ENCODE results near the gene TM7SF3. TPM values are rescaled to one million over a fixed set of nuclear protein-coding genes. Genes with fewer than 3 reads are reported as not detected.
A peak's percentile ranks its signal among the peaks of the same experiment; 100 is the strongest.

Gene TM7SF3
- total and polyA plus RNA-seq, 2 donors from 2014 or later, result 63.1 to 70.1 TPM

- no peaks in the 10 kb centered on the region for H3K9me3 ChIP-seq (ENCODE audit: control insufficient read depth in 2 of 3, insufficient read depth in 1 of 3, low read length in 3 of 3)
- DNase-seq, result peak in 2 of 5 donors; percentile 55 to 66
- H3K27me3 ChIP-seq (ENCODE audit: control insufficient read depth, insufficient read depth, low read length), result no peaks in the 10 kb centered on the region
- H3K27ac ChIP-seq (ENCODE audit: low read depth in 2 of 2, low read length in 2 of 2), result peak overlapping the region; percentile 75 to 97
- TF ChIP-seq CTCF (IDR thresholded peaks at IDR 0.05; ENCODE audit: borderline replicate concordance, extremely low read depth, insufficient read depth), result no peak
- H3K4me3 ChIP-seq (ENCODE audit: low read length in 3 of 3), result peak overlapping the region; percentile 83 to 97 (median 84)
- peaks cover 2 to 23% (median 12%) of the 10 kb centered on the region in 3 donors for H3K4me1 ChIP-seq (ENCODE audit: control insufficient read depth in 2 of 3, insufficient read depth in 2 of 3, low read depth in 1 of 3, low read length in 3 of 3)
- no peak for FAIRE-seq
- peak overlapping the region; percentile 50 to 82 (median 66) for H3K9ac ChIP-seq (ENCODE audit: low read length in 3 of 3)
- intact Hi-C loops (cut with DNase I), result no loop called here
- H3K36me3 ChIP-seq (ENCODE audit: control insufficient read depth in 2 of 3, insufficient read depth in 3 of 3, low read length in 3 of 3), result no peaks in the 10 kb centered on the region
Observed at GRCh38 chr12:27013611-27014084, 536 bp downstream of the TM7SF3 start.

- H3K9ac ChIP-seq (ENCODE audit: low read length in 3 of 3), result peak overlapping the region in 1 of 3 donors; percentile 66
- no peaks in the 10 kb centered on the region for H3K36me3 ChIP-seq (ENCODE audit: control insufficient read depth in 2 of 3, insufficient read depth in 3 of 3, low read length in 3 of 3)
- peak overlapping the region; percentile 63 to 97 for H3K27ac ChIP-seq (ENCODE audit: low read depth in 2 of 2, low read length in 2 of 2)
- H3K4me3 ChIP-seq (ENCODE audit: low read length in 3 of 3), result peak overlapping the region; percentile 1 to 97 (median 83)
- H3K9me3 ChIP-seq (ENCODE audit: control insufficient read depth in 2 of 3, insufficient read depth in 1 of 3, low read length in 3 of 3), result no peaks in the 10 kb centered on the region
- FAIRE-seq (no peak), DNase-seq (no peak)
- TF ChIP-seq CTCF (IDR thresholded peaks at IDR 0.05; ENCODE audit: borderline replicate concordance, extremely low read depth, insufficient read depth), result no peak
- intact Hi-C loops (cut with DNase I), result no loop called here
- peaks cover 2 to 23% (median 12%) of the 10 kb centered on the region in 3 donors for H3K4me1 ChIP-seq (ENCODE audit: control insufficient read depth in 2 of 3, insufficient read depth in 2 of 3, low read depth in 1 of 3, low read length in 3 of 3)
- no peaks in the 10 kb centered on the region for H3K27me3 ChIP-seq (ENCODE audit: control insufficient read depth, insufficient read depth, low read length)
Observed at GRCh38 chr12:27012982-27013255, 1.3 kb downstream of the TM7SF3 start.

- no peak for DNase-seq
- intact Hi-C loops (cut with DNase I), result no loop called here
- no peak for TF ChIP-seq CTCF (IDR thresholded peaks at IDR 0.05; ENCODE audit: borderline replicate concordance, extremely low read depth, insufficient read depth)
- Histone ChIP-seq H3K9me3 (ENCODE audit: control insufficient read depth in 2 of 3, insufficient read depth in 1 of 3, low read length in 3 of 3) (no peaks in the 10 kb centered on the region), H3K4me3 (ENCODE audit: low read length in 3 of 3) (peak overlapping the region in 2 of 3 donors; percentile 31 to 83), H3K4me1 (ENCODE audit: control insufficient read depth in 2 of 3, insufficient read depth in 2 of 3, low read depth in 1 of 3, low read length in 3 of 3) (peaks cover 2 to 23% (median 12%) of the 10 kb centered on the region in 3 donors), H3K9ac (ENCODE audit: low read length in 3 of 3) (peak overlapping the region in 1 of 3 donors; percentile 51), H3K36me3 (ENCODE audit: control insufficient read depth in 2 of 3, insufficient read depth in 3 of 3, low read length in 3 of 3) (no peaks in the 10 kb centered on the region), H3K27me3 (ENCODE audit: control insufficient read depth, insufficient read depth, low read length) (no peaks in the 10 kb centered on the region), H3K27ac (ENCODE audit: low read depth in 2 of 2, low read length in 2 of 2) (peak overlapping the region; percentile 87 to 97)
- no peak for FAIRE-seq
Observed at GRCh38 chr12:27012239-27012981, 1.8 kb downstream of the TM7SF3 start.

Measured in kidney (tissue), 14 donors.